Neural progenitor cell (in vitro differentiated cells): ENCODE results near the gene HDDC3.

Source experiments
- CTCF ChIP-seq: fragments of 200-600 bp; sonication (generic); IDR thresholded peaks from 2 replicates; pipeline ENCODE4 v1.5.1; 2017; ENCODE audit warnings: antibody characterized with exemption, mild to moderate bottlenecking
- EZH2phosphoT487 ChIP-seq: fragments of 200-600 bp; sonication (generic); IDR thresholded peaks from 2 replicates; pipeline ENCODE4 v1.6.1; 2017; ENCODE audit warnings: antibody characterized with exemption

- TF ChIP-seq CTCF = no peak
- TF ChIP-seq EZH2phosphoT487 = no peak
Measured at GRCh38 chr15:90953947-90954711, 21.8 kb upstream of the HDDC3 start.
